Measurements from ENCODE around the gene NSA2. TPM values are rescaled to one million over a fixed set of nuclear protein-coding genes. Genes with fewer than 3 reads are reported as not detected.

Gene NSA2
- 119 to 141 TPM (median 122 TPM) in 5 replicates for total RNA-seq (2022; extraction: Qiagen RNA extraction; ENCODE audit: low read depth)

DNA sequence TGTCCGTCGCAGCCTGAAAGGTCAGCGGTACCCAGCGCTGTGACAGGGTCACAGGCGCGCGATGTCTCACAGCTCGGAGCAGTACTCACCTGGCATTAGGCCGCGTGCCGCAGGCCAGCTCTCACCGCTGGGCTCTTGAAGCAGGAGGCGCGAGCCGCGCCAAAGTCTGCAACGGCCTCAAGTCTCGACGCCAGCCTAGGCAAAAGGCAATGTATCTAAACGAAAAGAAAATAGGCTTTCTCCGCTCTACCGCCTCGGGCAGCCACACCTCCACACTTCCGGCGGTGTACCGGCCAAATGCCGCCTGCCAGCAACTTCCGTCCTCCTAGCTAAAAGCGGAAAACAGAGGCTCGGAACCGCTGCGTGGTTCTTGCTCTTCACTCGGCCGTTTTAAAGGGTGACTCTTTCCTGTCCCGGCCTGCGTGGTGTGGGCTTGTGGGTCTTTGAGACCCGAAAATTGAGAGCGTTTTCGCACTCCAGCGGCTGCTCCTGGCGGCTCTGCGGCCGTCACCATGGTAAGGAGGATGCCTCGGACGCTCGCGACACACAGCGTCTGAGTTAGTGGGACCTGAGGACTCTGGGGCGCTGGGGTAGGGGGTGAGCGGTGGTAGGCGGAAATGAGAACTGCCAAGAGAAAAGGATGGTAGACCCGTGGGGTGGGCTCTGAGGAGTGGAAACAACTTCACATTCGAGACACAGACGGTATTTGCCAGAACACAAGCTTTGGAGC lies at the start of gene NSA2, which contains the start of gene GFM2:
TSS of gene NSA2 (plus strand) at position 401 of the 730 bp plus-strand sequence. CDS start at position 513, 112 bp downstream.
TSS of gene GFM2 (minus strand) at position 269 of the 730 bp plus-strand sequence. CDS start 3,375 bp downstream, outside the sequence.

Other genes with a start within 250 kb of the NSA2 start
- 6.1 to 7.1 TPM (median 6.4 TPM) in 5 replicates for gene ENC1, start 126.5 kb upstream of the NSA2 start, total RNA-seq (2022; extraction: Qiagen RNA extraction; ENCODE audit: low read depth)
- 114 to 123 TPM (median 116 TPM) in 5 replicates for gene HEXB, start 82.0 kb upstream of the NSA2 start, total RNA-seq (2022; extraction: Qiagen RNA extraction; ENCODE audit: low read depth)
- 18.1 to 25.7 TPM (median 23.4 TPM) in 5 replicates for gene GFM2, start 132 bp upstream of the NSA2 start, total RNA-seq (2022; extraction: Qiagen RNA extraction; ENCODE audit: low read depth)
- gene FAM169A, start 99.1 kb downstream of the NSA2 start, total RNA-seq (2022; extraction: Qiagen RNA extraction; ENCODE audit: low read depth): 3.6 to 7.7 TPM (median 7.2 TPM) in 5 replicates

Measured in A549 treated with GW870086 at 1 μM for 4 hours (cell line).